Stimulated activated CD4-positive, alpha-beta T cell treated with anti-CD3 and anti-CD28 coated beads, Interleukin-2, amount 100 ng/mL, for 4 hours (primary cell): ENCODE results near the gene COQ8A.
A peak's percentile ranks its signal among the peaks of the same experiment; 100 is the strongest.

Source experiments
- DNase-seq: peaks from one replicate; pipeline ENCODE4 v3.0.0-alpha.2; 2020; ENCODE audit warnings: low read depth

COQ8A gene

GRCh38 chr1:226940029-226940805, at the start of gene COQ8A:
TSS of gene COQ8A (plus strand) at chr1:226940294. CDS start at chr1:226961386, 21,092 bp downstream.
- DNase-seq: peak; percentile 98

DNA sequence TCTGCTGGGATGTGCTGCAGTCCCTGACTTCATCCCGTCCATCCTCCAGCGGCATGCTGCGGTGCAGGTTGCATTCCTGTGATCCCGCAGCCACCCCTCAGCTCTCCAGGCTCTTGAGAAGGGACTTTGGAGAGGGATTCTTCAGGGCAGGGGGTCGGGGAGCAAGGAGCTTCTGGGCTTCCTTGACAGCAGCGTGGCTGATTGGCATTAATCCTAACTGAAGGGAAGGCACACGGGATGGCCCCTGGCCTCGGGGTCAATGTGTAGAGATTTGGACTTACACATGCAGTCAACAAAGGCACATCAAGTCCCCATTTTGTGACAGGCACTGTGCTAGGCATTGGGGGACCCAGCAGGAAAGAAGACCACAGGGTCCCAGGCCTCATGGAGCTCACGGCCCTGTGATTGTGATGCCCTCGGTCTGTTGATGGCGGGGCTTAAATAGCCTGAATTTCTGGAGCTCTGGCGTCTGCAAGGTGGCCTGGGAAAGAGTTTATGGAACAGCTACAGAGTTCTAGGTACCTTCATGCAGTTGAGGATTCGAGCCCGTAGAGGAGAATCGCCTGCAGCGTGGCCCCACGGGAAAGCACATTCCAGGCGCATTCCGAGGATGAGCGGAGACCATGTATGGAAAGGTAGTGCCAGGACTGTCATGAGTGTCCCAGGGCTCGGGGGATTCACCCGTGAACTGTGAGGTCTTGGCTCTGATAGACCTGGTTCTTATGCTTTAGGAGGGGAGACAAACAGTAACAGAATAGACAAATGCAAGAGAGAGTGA, 49.6 kb upstream of the COQ8A start:
- DNase-seq: no peak

GRCh38 chr1:226891346-226891745, 48.7 kb upstream of the COQ8A start:
- DNase-seq: no peak

DNA sequence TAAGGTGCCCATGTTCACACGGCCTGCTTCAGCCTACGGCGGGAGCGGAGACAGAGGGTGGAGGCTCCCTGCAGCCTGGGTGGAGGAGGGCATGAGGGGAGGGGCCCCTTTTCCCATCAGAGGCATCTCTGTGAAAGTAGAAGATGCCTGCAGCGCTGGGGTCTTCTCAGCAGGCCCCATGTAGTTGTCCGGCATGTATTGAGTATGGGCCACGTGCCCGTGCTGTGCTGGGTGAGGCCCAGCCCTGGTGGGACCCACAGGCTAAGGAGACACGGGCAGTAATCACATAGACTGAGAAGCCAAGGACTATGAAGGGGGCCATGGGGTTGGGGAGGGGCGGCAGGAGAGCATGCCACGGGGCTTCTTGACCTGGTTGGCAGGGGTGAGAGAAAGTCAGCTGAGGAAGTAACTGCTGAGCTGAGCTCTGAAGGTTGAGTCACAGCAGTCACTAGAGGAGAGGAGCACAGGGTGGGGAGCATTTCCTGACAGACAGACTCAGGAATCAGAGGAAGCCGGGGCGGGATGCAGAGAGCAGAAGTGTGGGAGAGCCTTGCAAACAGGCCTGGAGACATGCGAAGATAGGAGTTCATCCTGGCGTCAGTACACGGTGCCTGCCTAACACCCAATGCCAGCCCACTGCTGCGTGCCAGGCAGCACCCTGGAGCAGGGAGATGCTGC, 48.1 kb upstream of the COQ8A start:
- DNase-seq: no peak

DNA sequence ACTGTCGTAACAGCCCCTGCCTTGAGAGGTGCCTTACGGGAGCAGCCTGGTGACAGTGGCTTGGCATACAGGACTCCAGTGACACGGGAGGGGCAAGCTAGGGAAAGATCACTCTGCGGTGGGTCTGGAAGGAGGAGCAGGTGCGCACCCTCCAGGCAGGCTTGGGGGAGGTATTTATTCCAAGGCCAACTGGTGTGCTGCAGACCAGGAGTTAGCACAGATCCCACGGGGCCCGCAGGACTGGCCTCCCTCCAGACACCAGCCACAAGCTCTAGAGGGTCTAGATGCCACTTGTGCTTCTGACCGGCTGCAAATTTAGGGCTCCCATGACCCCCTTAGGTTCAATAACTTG, 47.6 kb upstream of the COQ8A start:
- no peak for DNase-seq

DNA sequence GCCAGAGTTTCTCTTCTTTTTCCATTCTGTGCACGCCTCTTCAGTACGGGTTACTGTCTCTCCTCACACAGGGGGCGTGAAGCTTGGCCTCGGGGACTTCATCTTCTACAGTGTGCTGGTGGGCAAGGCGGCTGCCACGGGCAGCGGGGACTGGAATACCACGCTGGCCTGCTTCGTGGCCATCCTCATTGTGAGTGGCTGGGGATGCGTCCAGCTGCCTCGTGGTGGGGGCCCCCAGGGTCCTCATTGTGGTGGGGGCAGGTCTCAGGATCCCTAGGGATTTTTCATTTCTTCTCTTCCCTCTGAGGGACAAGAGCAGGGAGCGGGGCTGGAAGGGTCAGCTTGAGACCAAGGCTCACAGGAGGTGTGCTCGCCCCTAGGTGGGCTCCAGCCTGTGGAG, 46.2 kb upstream of the COQ8A start:
- no peak for DNase-seq

GRCh38 chr1:226894826-226895225, 45.3 kb upstream of the COQ8A start:
- DNase-seq: no peak

DNA sequence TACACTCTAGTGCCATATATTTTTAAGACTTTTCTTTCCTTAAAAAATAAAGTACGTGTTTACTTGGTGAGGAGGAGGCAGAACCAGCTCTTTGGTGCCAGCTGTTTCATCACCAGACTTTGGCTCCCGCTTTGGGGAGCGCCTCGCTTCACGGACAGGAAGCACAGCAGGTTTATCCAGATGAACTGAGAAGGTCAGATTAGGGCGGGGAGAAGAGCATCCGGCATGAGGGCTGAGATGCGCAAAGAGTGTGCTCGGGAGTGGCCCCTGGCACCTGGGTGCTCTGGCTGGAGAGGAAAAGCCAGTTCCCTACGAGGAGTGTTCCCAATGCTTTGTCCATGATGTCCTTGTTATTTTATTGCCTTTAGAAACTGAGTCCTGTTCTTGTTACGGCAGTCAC, 44.5 kb upstream of the COQ8A start:
- no peak for DNase-seq

DNA sequence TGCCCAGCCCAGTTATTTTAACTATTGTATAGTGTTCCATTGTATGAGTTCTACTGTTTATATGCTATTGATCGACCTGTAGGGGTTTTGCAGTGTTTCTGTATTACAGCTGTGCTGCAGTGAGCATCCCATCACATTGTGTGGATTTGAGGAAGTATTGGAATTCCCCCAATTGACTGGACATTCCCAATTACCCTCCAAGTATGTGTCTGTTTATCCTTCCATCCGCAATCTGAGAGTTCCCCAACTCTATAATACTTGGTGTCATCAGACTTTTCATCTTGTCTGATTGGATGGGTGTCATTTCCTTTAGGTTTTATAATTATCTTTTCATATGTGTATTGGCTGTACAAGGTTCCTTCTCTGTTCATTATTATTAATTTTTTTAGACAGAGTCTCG, 41.8 kb upstream of the COQ8A start:
- DNase-seq: no peak

DNA sequence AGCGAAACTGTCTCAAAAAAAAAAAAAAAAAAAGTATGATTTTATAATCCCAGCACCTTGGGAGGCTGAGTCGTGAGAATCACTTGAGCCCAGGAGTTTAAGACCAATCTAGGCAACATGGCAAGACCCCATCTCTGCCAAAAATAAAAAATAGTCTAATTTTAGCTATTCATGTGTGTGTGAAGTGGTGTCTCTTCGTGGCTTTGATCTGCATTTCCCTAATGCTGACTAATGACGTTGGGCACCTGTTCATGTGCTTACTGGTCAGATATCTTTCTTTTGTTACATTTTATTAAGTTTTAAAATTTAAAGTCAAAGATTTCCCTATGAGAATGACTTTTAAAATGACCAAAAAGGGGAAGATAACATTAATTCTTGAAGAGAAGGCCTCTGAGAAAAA, 38.7 kb upstream of the COQ8A start:
- no peak for DNase-seq

DNA sequence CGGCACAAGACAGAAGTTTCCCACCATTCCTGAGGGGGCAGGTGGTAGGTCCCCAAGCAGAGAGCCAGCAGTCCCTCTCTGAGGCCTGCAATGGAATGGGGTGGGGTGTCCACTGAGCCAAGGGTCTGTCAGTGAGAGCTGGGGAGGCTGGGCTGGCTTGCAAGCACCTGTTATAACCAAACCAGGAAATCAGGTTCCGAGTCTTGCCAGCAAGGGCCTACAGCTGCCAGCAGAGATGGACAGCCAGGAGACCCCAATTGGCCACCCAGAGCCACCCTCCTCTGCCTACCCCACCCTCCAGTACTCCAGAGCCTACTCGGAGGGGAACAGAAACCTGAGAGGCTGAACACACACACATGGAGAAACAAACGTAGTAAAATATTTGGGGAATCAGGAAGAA, 37.5 kb upstream of the COQ8A start:
- DNase-seq: no peak

DNA sequence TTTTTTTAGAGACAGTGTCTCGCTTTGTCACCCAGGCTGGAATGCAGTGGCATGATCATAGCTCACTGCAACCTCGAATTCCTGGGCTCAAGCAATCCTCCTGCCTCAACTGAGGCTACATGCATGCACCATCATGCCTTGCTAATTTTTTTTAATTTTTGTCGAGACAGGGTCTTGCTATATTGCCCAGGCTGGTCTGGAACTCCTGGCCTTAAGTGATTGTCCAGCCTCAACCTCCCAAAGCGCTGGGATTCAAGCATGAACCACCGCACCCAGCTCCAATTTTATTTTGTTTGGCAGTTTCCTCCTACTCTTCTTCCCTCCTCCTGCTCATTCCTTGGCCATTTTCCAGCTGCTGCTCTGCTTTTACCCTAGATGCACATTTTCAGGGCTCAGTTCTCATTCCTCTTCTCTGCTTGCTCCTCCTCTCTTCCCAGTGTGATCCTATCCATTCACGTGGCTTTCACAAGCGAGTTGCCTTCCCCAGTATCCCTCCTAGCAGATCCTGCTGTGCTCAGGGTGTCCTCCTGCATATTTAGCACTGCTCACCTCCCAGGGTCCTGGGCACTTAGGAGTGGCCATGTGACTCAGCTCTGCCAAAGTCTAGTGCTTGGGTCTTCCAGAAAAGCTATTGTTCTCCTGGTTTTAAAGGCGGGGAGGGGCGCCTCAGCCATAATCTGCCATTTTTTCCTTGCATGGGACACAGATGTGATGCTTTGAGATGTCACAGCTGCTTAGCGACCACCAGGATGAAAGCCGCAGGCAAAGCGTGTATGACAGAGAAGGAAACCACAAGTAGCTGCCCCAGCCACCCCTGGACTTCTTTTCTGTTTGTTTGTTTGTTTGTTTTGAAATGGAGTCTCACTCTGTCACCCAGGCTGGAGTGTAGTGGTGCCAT, 36.0 kb upstream of the COQ8A start:
- DNase-seq: no peak

GRCh38 chr1:226904772-226905171, 35.3 kb upstream of the COQ8A start:
- no peak for DNase-seq

GRCh38 chr1:226908419-226908818, 31.7 kb upstream of the COQ8A start:
- no peak for DNase-seq

- no peak for DNase-seq
Measured at GRCh38 chr1:226908913-226909312, 31.2 kb upstream of the COQ8A start.

- DNase-seq: peak; percentile 49
Measured at GRCh38 chr1:226912587-226913176, 27.4 kb upstream of the COQ8A start.

- no peak for DNase-seq
Measured at GRCh38 chr1:226915672-226915995, 24.5 kb upstream of the COQ8A start.

DNA sequence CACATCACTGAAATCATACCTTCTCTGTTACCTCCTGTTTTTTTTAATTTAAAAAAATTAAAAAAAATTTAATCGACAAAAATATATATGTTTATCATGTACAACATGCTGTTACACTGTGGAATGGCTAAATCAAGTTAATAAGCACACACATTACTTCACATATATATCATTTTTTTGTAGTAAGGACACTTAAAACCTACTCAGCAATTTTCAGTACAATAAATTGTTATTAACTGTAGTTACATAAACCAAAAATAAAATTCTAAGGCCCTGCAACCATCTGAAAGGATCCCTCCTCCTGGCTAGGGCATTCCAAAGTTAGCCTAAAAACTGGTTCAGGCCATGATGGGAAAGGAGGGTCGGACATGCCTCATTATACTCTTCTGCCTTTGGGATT, 23.6 kb upstream of the COQ8A start:
- no peak for DNase-seq

- DNase-seq: no peak
Measured at GRCh38 chr1:226919587-226919986, 20.5 kb upstream of the COQ8A start.

DNA sequence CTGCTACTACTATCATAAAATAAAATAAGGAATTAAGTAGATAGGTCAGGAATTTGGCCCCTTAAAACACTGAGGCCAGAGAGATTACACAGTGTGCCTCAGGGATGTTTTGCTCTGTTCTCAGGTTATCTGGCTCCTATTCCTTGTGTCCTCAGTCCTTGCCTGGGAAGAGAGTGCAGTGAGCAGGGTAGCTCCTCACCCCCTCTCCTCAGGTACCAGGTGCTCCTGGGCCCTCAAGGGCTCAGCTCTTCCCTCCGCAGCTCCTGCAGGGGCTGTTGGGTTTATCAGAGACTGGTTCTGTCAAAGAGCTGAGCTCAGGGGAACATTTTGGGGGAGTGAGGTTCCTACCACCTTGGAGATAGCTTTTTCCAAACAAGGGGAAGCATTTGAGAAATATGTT, 20.1 kb upstream of the COQ8A start:
- no peak for DNase-seq

GRCh38 chr1:226920446-226920894, 19.6 kb upstream of the COQ8A start:
- DNase-seq: no peak

- no peak for DNase-seq
Measured at GRCh38 chr1:226921504-226921903, 18.6 kb upstream of the COQ8A start.
